Anterior cingulate cortex (tissue), 58 donors: ENCODE results near the gene TEX19.
"Not testable (repeated sequence)": the region's sequence is repeated elsewhere in the genome, so short reads cannot be mapped to it uniquely, and the experiment has no call there.

Experiments used
- DNase-seq, 58 donors: peaks; one replicate each; lab custom pipeline; 2025; lab: John Stamatoyannopoulos, UW

The TEX19 gene

GRCh38 chr17:82400830-82401229 lies 41.8 kb downstream of the TEX19 start:
- DNase-seq, result peak in 7 of 58 donors; percentile 6 to 31 (median 13)

- DNase-seq, result no peak
Measured at GRCh38 chr17:82402865-82403264, 43.8 kb downstream of the TEX19 start.

GRCh38 chr17:82403662-82404660 lies 44.9 kb downstream of the TEX19 start:
- no peak for DNase-seq

- no peak for DNase-seq
Measured at GRCh38 chr17:82405051-82405450, 46.0 kb downstream of the TEX19 start.

- DNase-seq, result no peak
Measured at GRCh38 chr17:82406131-82406671, 47.2 kb downstream of the TEX19 start.

- DNase-seq, result no peak
Measured at GRCh38 chr17:82407255-82407654, 48.2 kb downstream of the TEX19 start.

- DNase-seq, result no peak
Measured at GRCh38 chr17:82408288-82408937, 49.4 kb downstream of the TEX19 start.

GRCh38 chr17:82408938-82409318 lies 49.9 kb downstream of the TEX19 start:
- no peak for DNase-seq

- no peak for DNase-seq
Measured at GRCh38 chr17:82410014-82410716, 51.1 kb downstream of the TEX19 start.

- DNase-seq, result no peak
Measured at GRCh38 chr17:82411396-82412053, 52.5 kb downstream of the TEX19 start.

GRCh38 chr17:82412081-82412480 lies 53.0 kb downstream of the TEX19 start:
- DNase-seq, result not testable (repeated sequence)

GRCh38 chr17:82412535-82413520 lies 53.8 kb downstream of the TEX19 start:
- DNase-seq, result no peak
